SK-N-SH (cell line): ENCODE measurements around the gene DCTN4. TPM values are rescaled to one million over a fixed set of nuclear protein-coding genes. Genes with fewer than 3 reads are reported as not detected.
A peak's percentile ranks its signal among the peaks of the same experiment; 100 is the strongest.

Source experiments
- CTCF ChIA-PET: fragments of 300-600, 350-600 bp; formaldehyde crosslinking; extraction: SDS; loops from one replicate; lab custom pipeline; 2021; lab: Yijun Ruan, JAX
- POLR2A ChIA-PET: fragments of 350-600 bp; sonication (Branson Sonifier 250); formaldehyde crosslinking; extraction: SDS; loops from one replicate; lab custom pipeline; 2020; ENCODE audit warnings: antibody characterized with exemption, inconsistent platforms; lab: Yijun Ruan, JAX
- DNase-seq: peaks from one replicate; pipeline ENCODE4 v3.0.0; 2012
- H2AFZ ChIP-seq: fragments of 200-600 bp; sonication (generic); 2 replicates; pipeline ENCODE4 v1.8.1; 2016; ENCODE audit warnings: antibody characterized with exemption, mild to moderate bottlenecking, low read depth
- H3F3A ChIP-seq: fragments of 200-600 bp; sonication (generic); replicated peaks from 2 replicates; pipeline ENCODE3; 2016; ENCODE audit warnings: antibody characterized with exemption, mild to moderate bottlenecking; ENCODE audit not compliant: insufficient read depth
- H3K27ac ChIP-seq, 2 experiments: fragments of 200-500 bp in 1 of 2; fragments of 200-600 bp in 1 of 2; sonication (Bioruptor generic) in 1 of 2; sonication (generic), shearing (Covaris generic) in 1 of 2; 2 replicates each; pipeline versions ENCODE4 v1.5.1 to v1.6.1; 2014 to 2016; ENCODE audit warnings: low read depth in 2 of 2, inconsistent platforms in 1 of 2, low read length in 1 of 2, mild to moderate bottlenecking in 1 of 2, mixed read lengths in 1 of 2
- H3K27me3 ChIP-seq: fragments of 200-600 bp; sonication (generic), shearing (Covaris generic); 2 replicates; pipeline ENCODE4 v1.6.1; 2016; ENCODE audit warnings: mixed run types; ENCODE audit not compliant: insufficient read depth
- H3K36me3 ChIP-seq, 2 experiments: fragments of 200-500 bp in 1 of 2; fragments of 200-600 bp in 1 of 2; sonication (Bioruptor generic) in 1 of 2; sonication (generic) in 1 of 2; replicated peaks in 1 of 2; 2 replicates each; pipeline versions ENCODE3 to v1.5.1; 2014 to 2016; ENCODE audit warnings: low read length in 1 of 2, mild to moderate bottlenecking in 1 of 2; ENCODE audit not compliant: insufficient read depth in 2 of 2, control insufficient read depth in 1 of 2
- H3K4me1 ChIP-seq, 2 experiments: fragments of 200-500 bp in 1 of 2; fragments of 200-600 bp in 1 of 2; sonication (Bioruptor generic) in 1 of 2; sonication (generic), shearing (Covaris generic) in 1 of 2; 2 replicates each; pipeline versions ENCODE4 v1.5.1 to v1.6.1; 2014 to 2016; ENCODE audit warnings: low read depth in 1 of 2, low read length in 1 of 2, mixed run types in 1 of 2; ENCODE audit not compliant: insufficient read depth in 2 of 2, control insufficient read depth in 1 of 2
- H3K4me2 ChIP-seq: fragments of 200-600 bp; sonication (generic), shearing (Covaris generic); 2 replicates; pipeline ENCODE4 v1.6.1; 2017; ENCODE audit warnings: mixed run types
- H3K4me3 ChIP-seq, 2 experiments: fragments of 200-500 bp in 1 of 2; fragments of 200-600 bp in 1 of 2; sonication (Bioruptor generic) in 1 of 2; sonication (generic), shearing (Covaris generic) in 1 of 2; 2 replicates each; pipeline versions ENCODE4 v1.5.1 to v1.8.1; 2014 to 2016; ENCODE audit warnings: low read depth in 2 of 2, inconsistent platforms in 1 of 2, low read length in 1 of 2, mild to moderate bottlenecking in 1 of 2, mixed read lengths in 1 of 2, moderate library complexity in 1 of 2
- H3K79me2 ChIP-seq: fragments of 200-600 bp; sonication (generic); 2 replicates; pipeline ENCODE4 v1.8.1; 2017; ENCODE audit warnings: mild to moderate bottlenecking; ENCODE audit not compliant: insufficient read depth
- H3K9ac ChIP-seq: fragments of 200-600 bp; sonication (generic); 2 replicates; pipeline ENCODE4 v1.6.1; 2017; ENCODE audit warnings: mixed run types
- H3K9me2 ChIP-seq: fragments of 200-600 bp; sonication (generic); 2 replicates; pipeline ENCODE4 v1.6.1; 2017; ENCODE audit warnings: mixed run types
- H3K9me3 ChIP-seq: fragments of 200-600 bp; sonication (generic); 2 replicates; pipeline ENCODE4 v1.6.1; 2017; ENCODE audit warnings: mixed run types, mild to moderate bottlenecking, moderate library complexity
- H4K20me1 ChIP-seq: fragments of 200-600 bp; sonication (generic); 2 replicates; pipeline ENCODE4 v1.6.1; 2017; ENCODE audit warnings: mild to moderate bottlenecking, mixed run types; ENCODE audit not compliant: insufficient read depth
- CHD2 ChIP-seq: fragments of 150-350 bp; IDR thresholded peaks from 2 replicates; pipeline ENCODE4 v1.6.1; 2018; ENCODE audit warnings: low read length; ENCODE audit not compliant: partially characterized antibody
- CTCF ChIP-seq: fragments of 200-600 bp; sonication (generic); IDR thresholded peaks from 2 replicates; pipeline ENCODE4 v1.6.1; 2017; ENCODE audit warnings: antibody characterized with exemption, mild to moderate bottlenecking, moderate library complexity
- EP300 ChIP-seq, 2 experiments: IDR thresholded peaks; 2 replicates each; pipeline versions ENCODE4 v1.4.0 to v1.6.1; 2012; ENCODE audit warnings: borderline replicate concordance in 1 of 2, low read depth in 1 of 2, low read length in 1 of 2
- FOXM1 ChIP-seq: IDR thresholded peaks from 2 replicates; pipeline ENCODE4 v1.4.0; 2012; ENCODE audit warnings: low read depth, mild to moderate bottlenecking
- JUND ChIP-seq: IDR thresholded peaks from 2 replicates; pipeline ENCODE4 v1.4.0; 2012
- NFIC ChIP-seq: IDR thresholded peaks from 2 replicates; pipeline ENCODE4 v1.4.0; 2012; ENCODE audit warnings: borderline replicate concordance
- POLR2AphosphoS5 ChIP-seq: IDR thresholded peaks from 2 replicates; pipeline ENCODE4 v1.6.1; 2012; ENCODE audit warnings: low read depth, low read length
- RAD21 ChIP-seq: IDR thresholded peaks from 2 replicates; pipeline ENCODE4 v1.6.1; 2012; ENCODE audit warnings: mild to moderate bottlenecking, low read length
- RFX5 ChIP-seq: IDR thresholded peaks from 2 replicates; pipeline ENCODE4 v1.6.1; 2012; ENCODE audit warnings: mild to moderate bottlenecking, improper control_type of control experiment, low read length
- RXRA ChIP-seq: IDR thresholded peaks from 2 replicates; pipeline ENCODE4 v1.4.0; 2012; ENCODE audit warnings: low read depth, mild to moderate bottlenecking, borderline replicate concordance
- SMC3 ChIP-seq: IDR thresholded peaks from 2 replicates; pipeline ENCODE4 v1.6.1; 2012; ENCODE audit warnings: low read depth, low read length, improper control_type of control experiment
- TAF1 ChIP-seq: IDR thresholded peaks from 2 replicates; pipeline ENCODE4 v1.6.1; 2012; ENCODE audit warnings: low read depth, mild to moderate bottlenecking, low read length, moderate library complexity, borderline replicate concordance
- TCF12 ChIP-seq: IDR thresholded peaks from 2 replicates; pipeline ENCODE4 v1.4.0; 2012
- USF1 ChIP-seq: IDR thresholded peaks from 2 replicates; pipeline ENCODE4 v1.4.0; 2012; ENCODE audit warnings: low read depth, borderline replicate concordance
- USF2 ChIP-seq: fragments of 150-350 bp; IDR thresholded peaks from 2 replicates; pipeline ENCODE4 v1.6.1; 2017; ENCODE audit warnings: antibody characterized with exemption, low read length, low read depth, borderline replicate concordance
- WGBS: methylation state at CpG from one replicate; pipeline ENCODE4 v1.1.6; 2017; ENCODE audit warnings: low lambda C conversion rate; 5-methylcytosine and 5-hydroxymethylcytosine counted together
- polyA plus RNA-seq, 3 experiments: library from polyadenylated mRNA; depleted of rRNA; stranded (reverse); fragments of >200 nt; gene quantifications; 2 replicates each; pipeline ENCODE4 v1.2.3, GENCODE V29; 2012
- TF ChIP-seq, protein P1 (sequence below): IDR thresholded peaks from 2 replicates; pipeline ENCODE4 v1.6.1; 2012; ENCODE audit warnings: mild to moderate bottlenecking, low read depth, low read length, moderate library complexity
- TF ChIP-seq, protein P2 (sequence below): fragments of 150-350 bp; IDR thresholded peaks from 2 replicates; pipeline ENCODE4 v1.6.1; 2016; ENCODE audit warnings: mild to moderate bottlenecking, low read depth, low read length
- TF ChIP-seq, protein P3 (sequence below): IDR thresholded peaks from 2 replicates; pipeline ENCODE4 v1.4.0; 2012; ENCODE audit warnings: low read depth, borderline replicate concordance
- TF ChIP-seq, protein P4 (sequence below): IDR thresholded peaks from 2 replicates; pipeline ENCODE4; 2012

The DCTN4 gene
- polyA plus RNA-seq, 1 of the 3 experiments (the other 2 are of a cell fraction) = 22.8 TPM

DNA sequence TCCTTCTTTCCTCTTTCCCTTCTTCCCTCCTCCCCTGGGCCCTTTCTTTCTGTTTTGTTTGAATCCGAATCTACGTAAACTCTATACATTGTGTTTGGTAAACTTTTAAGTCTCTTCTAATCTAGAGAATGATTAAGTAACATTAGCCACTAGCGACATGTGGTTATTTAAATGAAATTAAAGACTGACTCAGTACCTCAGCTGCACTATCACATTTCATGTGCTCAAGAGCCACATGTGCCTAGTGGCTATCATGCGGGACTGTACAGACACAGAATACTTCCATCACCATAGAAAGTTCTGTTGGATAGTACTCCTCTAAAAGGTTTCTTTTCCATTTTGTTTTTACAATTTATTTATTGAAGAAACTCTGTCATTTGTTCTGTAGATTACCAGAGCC lies 29.0 kb downstream of the DCTN4 start:
- H3K4me1 ChIP-seq = no peaks in the 10 kb centered on the region
- no peak overlapping the region for H2AFZ ChIP-seq
- no peaks in the 10 kb centered on the region for H3K9me3 ChIP-seq
- peak overlapping the region; percentile 17 to 28; a peak in 2 of 4 replicates for H3K27ac ChIP-seq
- 54% methylated on average over 4 of the region's 4 CpGs for WGBS
- no peak overlapping the region for H3K4me3 ChIP-seq
- H4K20me1 ChIP-seq = no peaks in the 10 kb centered on the region
- H3K36me3 ChIP-seq = peaks cover 66 to 84% of the 10 kb centered on the region in 2 experiments
- H3K79me2 ChIP-seq = peaks cover 18% of the 10 kb centered on the region; the same call in 1 of the 2 replicates
- TF ChIP-seq TCF12 = peak; percentile 54; the same call in 1 of the 2 replicates
- TF ChIP-seq, protein P1, sequence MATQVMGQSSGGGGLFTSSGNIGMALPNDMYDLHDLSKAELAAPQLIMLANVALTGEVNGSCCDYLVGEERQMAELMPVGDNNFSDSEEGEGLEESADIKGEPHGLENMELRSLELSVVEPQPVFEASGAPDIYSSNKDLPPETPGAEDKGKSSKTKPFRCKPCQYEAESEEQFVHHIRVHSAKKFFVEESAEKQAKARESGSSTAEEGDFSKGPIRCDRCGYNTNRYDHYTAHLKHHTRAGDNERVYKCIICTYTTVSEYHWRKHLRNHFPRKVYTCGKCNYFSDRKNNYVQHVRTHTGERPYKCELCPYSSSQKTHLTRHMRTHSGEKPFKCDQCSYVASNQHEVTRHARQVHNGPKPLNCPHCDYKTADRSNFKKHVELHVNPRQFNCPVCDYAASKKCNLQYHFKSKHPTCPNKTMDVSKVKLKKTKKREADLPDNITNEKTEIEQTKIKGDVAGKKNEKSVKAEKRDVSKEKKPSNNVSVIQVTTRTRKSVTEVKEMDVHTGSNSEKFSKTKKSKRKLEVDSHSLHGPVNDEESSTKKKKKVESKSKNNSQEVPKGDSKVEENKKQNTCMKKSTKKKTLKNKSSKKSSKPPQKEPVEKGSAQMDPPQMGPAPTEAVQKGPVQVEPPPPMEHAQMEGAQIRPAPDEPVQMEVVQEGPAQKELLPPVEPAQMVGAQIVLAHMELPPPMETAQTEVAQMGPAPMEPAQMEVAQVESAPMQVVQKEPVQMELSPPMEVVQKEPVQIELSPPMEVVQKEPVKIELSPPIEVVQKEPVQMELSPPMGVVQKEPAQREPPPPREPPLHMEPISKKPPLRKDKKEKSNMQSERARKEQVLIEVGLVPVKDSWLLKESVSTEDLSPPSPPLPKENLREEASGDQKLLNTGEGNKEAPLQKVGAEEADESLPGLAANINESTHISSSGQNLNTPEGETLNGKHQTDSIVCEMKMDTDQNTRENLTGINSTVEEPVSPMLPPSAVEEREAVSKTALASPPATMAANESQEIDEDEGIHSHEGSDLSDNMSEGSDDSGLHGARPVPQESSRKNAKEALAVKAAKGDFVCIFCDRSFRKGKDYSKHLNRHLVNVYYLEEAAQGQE = no peak
- no peak for TF ChIP-seq CHD2
- TF ChIP-seq, protein P2, sequence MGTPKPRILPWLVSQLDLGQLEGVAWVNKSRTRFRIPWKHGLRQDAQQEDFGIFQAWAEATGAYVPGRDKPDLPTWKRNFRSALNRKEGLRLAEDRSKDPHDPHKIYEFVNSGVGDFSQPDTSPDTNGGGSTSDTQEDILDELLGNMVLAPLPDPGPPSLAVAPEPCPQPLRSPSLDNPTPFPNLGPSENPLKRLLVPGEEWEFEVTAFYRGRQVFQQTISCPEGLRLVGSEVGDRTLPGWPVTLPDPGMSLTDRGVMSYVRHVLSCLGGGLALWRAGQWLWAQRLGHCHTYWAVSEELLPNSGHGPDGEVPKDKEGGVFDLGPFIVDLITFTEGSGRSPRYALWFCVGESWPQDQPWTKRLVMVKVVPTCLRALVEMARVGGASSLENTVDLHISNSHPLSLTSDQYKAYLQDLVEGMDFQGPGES = no peak
- no peak for TF ChIP-seq USF2
- TF ChIP-seq, protein P3, sequence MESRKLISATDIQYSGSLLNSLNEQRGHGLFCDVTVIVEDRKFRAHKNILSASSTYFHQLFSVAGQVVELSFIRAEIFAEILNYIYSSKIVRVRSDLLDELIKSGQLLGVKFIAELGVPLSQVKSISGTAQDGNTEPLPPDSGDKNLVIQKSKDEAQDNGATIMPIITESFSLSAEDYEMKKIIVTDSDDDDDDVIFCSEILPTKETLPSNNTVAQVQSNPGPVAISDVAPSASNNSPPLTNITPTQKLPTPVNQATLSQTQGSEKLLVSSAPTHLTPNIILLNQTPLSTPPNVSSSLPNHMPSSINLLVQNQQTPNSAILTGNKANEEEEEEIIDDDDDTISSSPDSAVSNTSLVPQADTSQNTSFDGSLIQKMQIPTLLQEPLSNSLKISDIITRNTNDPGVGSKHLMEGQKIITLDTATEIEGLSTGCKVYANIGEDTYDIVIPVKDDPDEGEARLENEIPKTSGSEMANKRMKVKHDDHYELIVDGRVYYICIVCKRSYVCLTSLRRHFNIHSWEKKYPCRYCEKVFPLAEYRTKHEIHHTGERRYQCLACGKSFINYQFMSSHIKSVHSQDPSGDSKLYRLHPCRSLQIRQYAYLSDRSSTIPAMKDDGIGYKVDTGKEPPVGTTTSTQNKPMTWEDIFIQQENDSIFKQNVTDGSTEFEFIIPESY = no peak
- TF ChIP-seq, protein P4, sequence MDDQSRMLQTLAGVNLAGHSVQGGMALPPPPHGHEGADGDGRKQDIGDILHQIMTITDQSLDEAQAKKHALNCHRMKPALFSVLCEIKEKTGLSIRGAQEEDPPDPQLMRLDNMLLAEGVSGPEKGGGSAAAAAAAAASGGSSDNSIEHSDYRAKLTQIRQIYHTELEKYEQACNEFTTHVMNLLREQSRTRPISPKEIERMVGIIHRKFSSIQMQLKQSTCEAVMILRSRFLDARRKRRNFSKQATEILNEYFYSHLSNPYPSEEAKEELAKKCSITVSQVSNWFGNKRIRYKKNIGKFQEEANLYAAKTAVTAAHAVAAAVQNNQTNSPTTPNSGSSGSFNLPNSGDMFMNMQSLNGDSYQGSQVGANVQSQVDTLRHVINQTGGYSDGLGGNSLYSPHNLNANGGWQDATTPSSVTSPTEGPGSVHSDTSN = 0 out of 2 replicates have a peak, but pooled peaks have one; percentile 10
- TF ChIP-seq EP300 (IDR thresholded peaks at IDR 0.05; ENCODE audit: borderline replicate concordance in 1 of 2, low read depth in 1 of 2, low read length in 1 of 2) = peak in 1 of 2 experiments; percentile 34; a peak in 1 of 4 replicates
- no peak for TF ChIP-seq CTCF
- no peak for TF ChIP-seq RXRA
- 0 out of 2 replicates have a peak, but pooled peaks have one; percentile 17 for TF ChIP-seq POLR2AphosphoS5
- TF ChIP-seq FOXM1 = no peak
- no peak for TF ChIP-seq NFIC
- TF ChIP-seq TAF1 = no peak
- TF ChIP-seq SMC3 = no peak
- no peak for TF ChIP-seq RAD21
- no peak for TF ChIP-seq JUND
- no peak for TF ChIP-seq RFX5
- no peak for TF ChIP-seq USF1
- H3F3A ChIP-seq = peaks cover 3% of the 10 kb centered on the region
- H3K4me2 ChIP-seq = no peak overlapping the region
- no peak overlapping the region for H3K9ac ChIP-seq
- no peaks in the 10 kb centered on the region for H3K9me2 ChIP-seq
- DNase-seq = no peak
- no peaks in the 10 kb centered on the region for H3K27me3 ChIP-seq
- POLR2A ChIA-PET = no interaction called here
- CTCF ChIA-PET = interaction anchor here (1.6 to 3.2 kb wide), 2 partner anchors 30 to 117 kb away, joined by 3 to 10 read pairs; partner anchors contain the start of gene RBM22
